GM19324 (cell line): ENCODE data around the gene CRTC3.
"Not testable (repeated sequence)": the region's sequence is repeated elsewhere in the genome, so short reads cannot be mapped to it uniquely, and the experiment has no call there.

Source experiments
- ATAC-seq: cut with Tn5 transposase; IDR thresholded peaks from one replicate; pipeline ENCODE4 v1.9.1; 2021; ENCODE audit warnings: mild to moderate bottlenecking, moderate library complexity; ENCODE audit not compliant: unreplicated experiment, low FRiP score

Gene CRTC3

GRCh38 chr15:90618330-90619125 lies 88.8 kb downstream of the CRTC3 start:
- no peak for ATAC-seq

GRCh38 chr15:90619468-90619867 lies 89.7 kb downstream of the CRTC3 start:
- no peak for ATAC-seq

GRCh38 chr15:90619939-90620338 lies 90.2 kb downstream of the CRTC3 start:
- no peak for ATAC-seq

- ATAC-seq, result no peak
Measured at GRCh38 chr15:90620379-90621067, 90.8 kb downstream of the CRTC3 start.

GRCh38 chr15:90623854-90624253 lies 94.1 kb downstream of the CRTC3 start:
- no peak for ATAC-seq

- no peak for ATAC-seq
Measured at GRCh38 chr15:90624278-90624981, 94.7 kb downstream of the CRTC3 start.

GRCh38 chr15:90625037-90625436 lies 95.3 kb downstream of the CRTC3 start:
- ATAC-seq, result no peak

GRCh38 chr15:90629217-90629616 lies 99.5 kb downstream of the CRTC3 start:
- no peak for ATAC-seq

GRCh38 chr15:90633360-90633759 lies 103.6 kb downstream of the CRTC3 start:
- no peak for ATAC-seq

- ATAC-seq, result not testable (repeated sequence)
Measured at GRCh38 chr15:90636993-90637392, 107.3 kb downstream of the CRTC3 start.

- ATAC-seq, result no peak
Measured at GRCh38 chr15:90637693-90638092, 108.0 kb downstream of the CRTC3 start.

- ATAC-seq, result no peak
Measured at GRCh38 chr15:90638201-90638691, 108.5 kb downstream of the CRTC3 start.

- ATAC-seq, result no peak
Measured at GRCh38 chr15:90638963-90639362, 109.2 kb downstream of the CRTC3 start.

GRCh38 chr15:90640862-90641261 lies 111.1 kb downstream of the CRTC3 start:
- no peak for ATAC-seq

- no peak for ATAC-seq
Measured at GRCh38 chr15:90641581-90642463, 112.1 kb downstream of the CRTC3 start.

- no peak for ATAC-seq
Measured at GRCh38 chr15:90642464-90643300, 113.0 kb downstream of the CRTC3 start.

- ATAC-seq, result no peak
Measured at GRCh38 chr15:90643301-90643632, 113.5 kb downstream of the CRTC3 start.

- no peak for ATAC-seq
Measured at GRCh38 chr15:90644526-90644925, 114.8 kb downstream of the CRTC3 start.

- ATAC-seq, result no peak
Measured at GRCh38 chr15:90644952-90645725, 115.4 kb downstream of the CRTC3 start.
